Thoracic aorta (tissue), 2 donors: ENCODE data around the gene LAMB2. TPM values are rescaled to one million over a fixed set of nuclear protein-coding genes. Genes with fewer than 3 reads are reported as not detected.
A peak's percentile ranks its signal among the peaks of the same experiment; 100 is the strongest.

Experiments
- ATAC-seq: fragments of 150-250 bp; one replicate; pipeline ENCODE4 v1.8.0; 2017; ENCODE audit warnings: low read depth; ENCODE audit not compliant: insufficient number of reproducible peaks, low FRiP score
- DNase-seq: peaks from one replicate; pipeline ENCODE4 v3.0.0-alpha.2; 2020; ENCODE audit warnings: low spot score
- H3K27ac ChIP-seq, 2 donors: fragments of 200-600 bp; sonication (generic); 1 replicate in 1 of 2; 2 replicates in 1 of 2; pipeline ENCODE4 v1.5.1; 2016; ENCODE audit warnings: mild to moderate bottlenecking in 2 of 2, moderate library complexity in 2 of 2
- H3K27me3 ChIP-seq: fragments of 200-600 bp; sonication (generic); replicated peaks from 2 replicates; pipeline ENCODE4 v1.6.0; 2016; ENCODE audit warnings: mild to moderate bottlenecking; ENCODE audit not compliant: insufficient read depth
- H3K36me3 ChIP-seq: fragments of 200-600 bp; sonication (generic); one replicate; pipeline ENCODE4 v1.5.1; 2016
- H3K4me1 ChIP-seq, 2 donors: fragments of 200-600 bp; sonication (generic); 1 replicate in 1 of 2; 2 replicates in 1 of 2; pipeline versions ENCODE4 v1.5.1 to v1.6.0; 2016; ENCODE audit warnings: low read depth in 2 of 2, mild to moderate bottlenecking in 1 of 2; ENCODE audit not compliant: control insufficient read depth in 1 of 2
- H3K4me3 ChIP-seq: fragments of 200-600 bp; sonication (generic); 2 replicates; pipeline ENCODE4 v1.5.1; 2016; ENCODE audit warnings: mild to moderate bottlenecking
- H3K9me3 ChIP-seq: fragments of 200-600 bp; sonication (generic); 2 replicates; pipeline ENCODE4 v1.5.1; 2016
- CTCF ChIP-seq: fragments of 200-600 bp; sonication (generic); IDR thresholded peaks from one replicate; pipeline ENCODE4 v1.5.1; 2019; ENCODE audit warnings: antibody characterized with exemption
- total RNA-seq, 2 donors: library from RNA; depleted of rRNA; stranded (reverse); fragments of >200 nt; gene quantifications; one replicate each; pipeline versions ENCODE4 v1.1.0 to v1.2.3, GENCODE V29; 2016

LAMB2 gene
- total RNA-seq, 2 donors from 2014 or later = 764 to 806 TPM

GRCh38 chr3:49100046-49100615 is 32.7 kb downstream of the LAMB2 start:
- TF ChIP-seq CTCF = no peak
- DNase-seq (no peak), ATAC-seq (no peak)
- H3K27ac ChIP-seq = no peak overlapping the region
- peaks cover 47% of the 10 kb centered on the region for H3K36me3 ChIP-seq
- H3K27me3 ChIP-seq = no peaks in the 10 kb centered on the region
- H3K4me3 ChIP-seq = no peak overlapping the region
- no peaks in the 10 kb centered on the region for H3K9me3 ChIP-seq
- H3K4me1 ChIP-seq = peaks cover 8 to 15% of the 10 kb centered on the region in 2 donors

GRCh38 chr3:49098910-49099630 is 33.8 kb downstream of the LAMB2 start:
- H3K9me3 ChIP-seq = no peaks in the 10 kb centered on the region
- H3K36me3 ChIP-seq = peaks cover 47% of the 10 kb centered on the region
- H3K4me1 ChIP-seq = peaks cover 11 to 18% of the 10 kb centered on the region in 2 donors
- no peak overlapping the region for H3K4me3 ChIP-seq
- no peak for TF ChIP-seq CTCF
- H3K27me3 ChIP-seq = no peaks in the 10 kb centered on the region
- DNase-seq (no peak), ATAC-seq (no peak)
- H3K27ac ChIP-seq = no peak overlapping the region

GRCh38 chr3:49098429-49098828 is 34.4 kb downstream of the LAMB2 start:
- no peaks in the 10 kb centered on the region for H3K9me3 ChIP-seq
- peaks cover 6 to 11% of the 10 kb centered on the region in 2 donors for H3K4me1 ChIP-seq
- no peak overlapping the region for H3K27ac ChIP-seq
- ATAC-seq = no peak
- H3K27me3 ChIP-seq = no peaks in the 10 kb centered on the region
- no peak overlapping the region for H3K4me3 ChIP-seq
- peaks cover 47% of the 10 kb centered on the region for H3K36me3 ChIP-seq
- TF ChIP-seq CTCF = no peak
- DNase-seq = no peak

- Histone ChIP-seq H3K4me3 (peak within 1 kb of the TSS; percentile 94), H3K4me1 (peaks cover 29 to 45% of the 10 kb centered on the region in 2 donors), H3K27me3 (no peaks in the 10 kb centered on the region), H3K36me3 (peaks cover 14% of the 10 kb centered on the region), H3K9me3 (no peaks in the 10 kb centered on the region), H3K27ac (peak within 1 kb of the TSS; percentile 93 to 97)
- DNase-seq = peak; percentile 89
- peak; percentile 94 for ATAC-seq
- TF ChIP-seq CTCF = peak; percentile 45
Observed at GRCh38 chr3:49093853-49094767, 38.7 kb downstream of the LAMB2 start, which contains the start of gene QRICH1. TSS of gene QRICH1 (minus strand) at chr3:49094071. CDS start at chr3:49077017, 17,054 bp downstream.
